Keratinocyte (primary cell): ENCODE measurements around the gene RFTN1.

Experiments
- CTCF ChIP-seq, 3 experiments: IDR thresholded peaks in 1 of 3; conservative IDR thresholded peaks in 1 of 3; optimal IDR thresholded peaks in 1 of 3; 2 replicates in 2 of 3; 3 replicates in 1 of 3; pipeline versions ENCODE3 to v1.5.1; 2011; ENCODE audit warnings: low read length in 3 of 3, mild to moderate bottlenecking in 3 of 3, moderate library complexity in 2 of 3, control low read depth in 1 of 3, inconsistent platforms in 1 of 3; ENCODE audit not compliant: insufficient read depth in 2 of 3; ENCODE audit errors: extremely low read depth in 1 of 3
- EZH2 ChIP-seq: IDR thresholded peaks from one replicate; pipeline ENCODE4 v1.6.1; 2012; ENCODE audit warnings: inconsistent platforms, mild to moderate bottlenecking, low read length, moderate library complexity

GRCh38 chr3:16511681-16512434 is 1.6 kb downstream of the RFTN1 start:
- TF ChIP-seq CTCF (optimal IDR thresholded peaks at IDR 0.05 in 1 of 3, IDR thresholded peaks at IDR 0.05 in 1 of 3, conservative IDR thresholded peaks at IDR 0.05 in 1 of 3; ENCODE audit: extremely low read depth in 1 of 3, insufficient read depth in 2 of 3, low read length in 3 of 3), result peak in 1 of 3 experiments; percentile 21
- TF ChIP-seq EZH2, result no peak
